Measurements from ENCODE around the gene NHERF1.
A peak's percentile ranks its signal among the peaks of the same experiment; 100 is the strongest.

The NHERF1 gene

DNA sequence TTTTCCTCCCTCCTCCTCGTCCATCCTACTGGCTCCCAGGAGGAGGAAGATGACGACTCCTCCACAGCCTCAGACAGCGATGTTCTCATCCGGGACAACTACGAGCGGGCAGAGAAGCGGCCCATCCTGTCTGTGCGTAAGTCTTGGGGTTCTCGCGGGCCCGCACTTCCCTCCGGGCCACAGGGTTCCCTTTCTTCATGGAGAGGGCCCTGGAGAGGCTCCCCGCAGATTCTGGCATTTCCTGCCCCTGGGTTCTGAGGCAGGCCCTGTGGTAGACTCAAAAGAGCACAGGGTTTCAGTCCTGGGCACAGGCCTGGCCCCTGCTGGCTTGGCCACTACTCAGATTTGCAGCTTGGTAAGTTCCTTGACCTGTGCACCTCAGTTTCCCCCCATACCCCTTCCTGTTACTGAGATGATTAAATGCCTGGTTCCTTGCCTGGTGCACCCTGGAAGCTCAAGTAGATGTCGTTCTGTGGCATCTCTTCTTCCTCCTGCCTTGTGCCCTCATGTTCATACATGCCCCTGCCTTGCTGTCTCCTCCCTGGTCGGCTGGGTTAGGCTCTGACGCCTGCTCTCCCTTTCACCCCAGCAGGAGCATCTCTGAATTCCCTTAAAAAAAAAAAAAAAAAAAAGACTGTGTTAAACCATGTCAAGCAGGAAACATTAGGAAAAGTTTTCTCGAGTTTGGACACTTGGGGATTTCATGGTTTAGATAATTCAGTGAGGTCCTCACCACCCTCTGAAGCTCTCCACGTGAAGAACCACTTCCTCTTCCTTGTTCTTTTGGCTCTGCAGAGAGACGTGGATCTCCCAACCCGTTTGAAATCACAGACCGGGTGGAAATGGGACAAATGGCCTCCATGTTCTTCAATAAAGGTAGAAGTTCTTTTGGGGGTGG lies 42.0 kb downstream of the NHERF1 start:
- DNase-seq, result no peak

DNA sequence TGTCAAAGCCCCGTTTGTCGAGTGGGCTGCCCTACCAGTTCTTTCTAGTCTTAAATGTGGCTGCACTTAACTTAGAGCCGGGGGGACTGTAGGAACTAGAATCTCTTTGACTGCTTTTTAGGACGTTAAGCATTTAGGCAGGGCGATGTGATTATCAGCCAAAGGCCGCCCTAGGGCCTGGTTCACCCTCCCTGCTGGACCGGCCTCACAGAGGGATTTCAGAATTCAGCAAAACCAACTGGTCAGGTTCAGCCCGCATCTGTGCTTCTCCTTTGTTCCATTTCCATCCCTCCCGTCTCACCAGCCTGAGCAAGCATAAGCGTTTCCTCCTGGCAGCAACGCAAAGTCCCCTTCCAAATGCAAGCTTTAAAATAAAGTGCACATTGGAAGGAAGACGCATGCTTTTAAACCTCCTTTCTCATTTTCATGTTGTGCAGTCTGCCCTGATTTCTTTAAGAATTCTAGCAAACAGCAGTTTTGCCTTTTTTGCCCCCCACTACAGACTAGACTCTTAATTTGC lies 44.2 kb downstream of the NHERF1 start:
- DNase-seq, result no peak

DNA sequence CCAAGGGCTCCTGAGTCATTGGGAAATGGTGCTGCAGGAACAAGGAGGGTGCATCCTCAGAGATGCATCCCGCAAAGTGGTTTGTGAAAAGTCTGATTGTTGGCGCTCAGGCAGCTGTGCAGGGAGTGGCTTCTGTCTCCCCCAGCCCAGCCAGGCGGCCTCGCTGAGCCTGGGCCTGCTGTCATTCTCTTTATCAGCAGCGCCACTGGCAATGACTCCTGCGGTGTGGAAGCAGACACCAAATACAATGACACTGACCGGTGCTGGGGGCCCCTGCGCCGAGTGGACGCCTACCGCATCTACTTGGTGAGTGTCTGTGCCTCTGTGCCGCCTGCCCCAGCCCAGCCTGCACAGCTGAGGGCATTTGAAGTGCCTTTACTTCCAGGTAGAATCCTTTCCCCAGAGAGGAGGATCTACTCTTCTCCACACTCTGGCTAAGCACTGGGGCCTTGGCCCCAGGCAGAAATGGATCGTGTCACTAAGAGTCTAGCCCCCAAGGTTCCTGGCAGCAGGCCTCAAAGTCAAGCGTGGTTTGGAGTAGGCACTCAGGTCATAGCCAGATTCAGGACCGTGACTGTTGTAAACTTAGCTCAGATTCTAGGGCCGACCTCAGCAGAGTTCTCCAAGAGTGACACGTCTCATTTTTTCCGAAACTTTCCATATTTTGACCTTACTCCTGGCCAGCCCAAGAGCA lies 47.0 kb downstream of the NHERF1 start:
- no peak for DNase-seq

DNA sequence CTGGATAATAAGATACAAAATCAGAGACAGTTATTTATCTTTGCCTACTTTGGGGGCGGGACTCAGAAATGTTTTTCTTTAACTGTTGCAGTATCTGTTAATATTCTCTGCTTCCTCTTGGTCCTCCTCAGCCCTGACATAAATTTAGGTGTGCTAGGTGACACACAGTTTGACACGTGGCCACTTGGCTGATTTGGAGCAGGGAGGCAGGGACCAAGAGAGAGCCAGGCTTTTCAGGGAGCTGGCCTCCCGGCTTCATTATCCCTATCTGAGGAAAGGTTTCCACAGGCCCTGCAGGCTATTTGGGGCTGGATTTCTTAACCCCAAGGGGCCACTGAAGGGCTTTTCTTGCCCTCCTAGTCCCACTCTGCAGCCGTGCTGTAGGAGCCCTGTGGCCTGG lies 47.8 kb downstream of the NHERF1 start:
- DNase-seq, result no peak

DNA sequence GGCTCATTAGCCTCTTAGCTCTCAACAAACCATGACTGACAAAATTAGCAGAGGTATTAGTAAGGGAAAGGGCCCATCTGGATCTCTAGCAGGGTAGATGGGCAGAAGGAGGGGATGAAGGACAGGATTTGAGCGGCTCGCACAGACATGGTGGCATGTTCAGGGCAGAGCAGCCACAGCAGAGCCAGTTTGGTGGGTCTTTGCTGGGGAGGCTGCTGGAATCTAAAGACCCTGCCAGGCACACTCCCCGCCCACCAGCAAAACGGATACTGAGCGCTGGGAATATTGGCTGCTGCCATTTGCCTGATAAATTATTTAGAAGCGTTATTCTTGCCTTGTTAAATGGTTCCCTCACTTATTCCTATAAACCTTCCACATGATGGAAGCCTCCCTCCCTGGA lies 48.4 kb downstream of the NHERF1 start:
- no peak for DNase-seq

DNA sequence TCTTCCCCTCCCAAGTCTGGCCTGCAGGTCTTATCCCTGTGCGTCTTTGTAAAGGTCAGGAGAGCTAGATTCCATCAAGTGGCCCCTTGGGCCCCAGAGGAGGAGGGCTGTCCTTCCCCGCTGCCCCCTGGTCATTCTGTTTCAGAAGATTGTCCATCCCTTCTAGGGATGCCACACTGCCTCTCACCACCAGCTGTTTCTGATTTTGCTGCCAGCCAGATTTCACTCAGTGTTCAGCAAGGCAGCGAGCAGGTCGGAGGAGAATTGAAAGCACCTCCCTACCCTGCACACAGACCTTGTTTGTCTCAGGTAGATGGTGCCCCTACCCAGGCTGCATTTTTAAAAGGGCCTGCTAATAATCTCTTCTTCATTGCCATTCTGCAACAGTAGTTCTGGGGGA lies 49.4 kb downstream of the NHERF1 start:
- DNase-seq, result no peak

DNA sequence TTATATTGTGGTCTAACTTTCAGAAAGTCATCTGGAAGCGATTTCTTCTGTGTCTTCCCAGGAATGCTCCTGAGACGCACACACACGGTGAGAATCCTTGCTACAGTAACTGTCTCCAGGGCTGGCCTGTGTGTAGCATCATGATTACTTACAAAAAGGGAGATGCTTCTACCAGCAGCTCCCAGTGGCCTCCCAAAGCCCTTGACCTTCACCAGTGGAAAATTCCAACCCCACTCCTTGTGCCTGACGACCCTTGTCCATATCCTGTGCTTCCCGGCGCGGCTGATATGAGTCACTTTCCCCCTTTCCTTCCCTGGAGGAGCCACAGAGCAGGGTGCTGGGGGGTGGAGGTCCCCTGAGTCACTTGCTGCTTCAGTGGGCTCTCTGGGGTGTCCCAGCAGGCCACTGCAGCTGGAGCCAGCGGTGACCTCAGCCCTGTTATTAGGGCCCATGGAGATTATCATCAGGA lies 49.8 kb downstream of the NHERF1 start:
- DNase-seq, result no peak

DNA sequence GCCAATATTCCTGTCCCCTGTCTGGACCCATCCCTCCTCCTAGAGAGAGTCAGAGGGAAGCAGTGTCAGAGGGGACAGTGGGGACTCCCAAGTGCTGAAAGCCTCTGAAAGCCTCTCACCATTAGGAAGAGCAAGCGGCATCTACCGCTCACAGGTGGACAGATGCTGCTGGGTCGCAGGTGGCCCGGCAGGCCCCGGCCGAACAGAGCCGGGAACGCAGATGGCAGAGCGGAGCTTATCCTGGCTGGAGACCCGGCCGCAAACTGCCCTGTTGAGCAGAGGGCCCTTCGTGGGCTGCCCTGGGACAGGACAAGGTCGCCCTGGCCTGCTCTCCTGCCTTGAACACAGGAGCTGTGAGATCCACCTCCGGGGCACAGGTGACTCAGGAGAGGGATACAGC lies 50.7 kb downstream of the NHERF1 start:
- DNase-seq, result no peak

DNA sequence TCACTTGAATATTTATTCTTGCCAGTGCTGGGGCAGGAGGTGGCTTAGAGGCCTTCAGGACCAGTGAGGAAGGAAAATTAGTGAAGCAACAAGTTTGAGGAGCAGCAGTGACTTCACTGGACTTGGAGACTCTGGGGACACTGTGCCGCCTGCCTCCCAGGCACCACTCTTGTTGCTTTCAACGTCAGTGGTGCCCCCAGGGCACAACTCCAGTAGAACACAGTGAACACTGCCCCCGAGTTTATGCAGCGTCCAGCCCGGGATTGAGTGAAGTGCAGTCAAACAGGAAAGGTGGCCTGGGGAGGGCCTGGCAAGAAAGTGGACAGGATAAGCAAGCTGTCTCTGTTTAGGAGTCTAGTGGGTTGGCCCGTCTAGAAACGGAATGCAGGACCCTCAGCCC lies 52.1 kb downstream of the NHERF1 start:
- no peak for DNase-seq

DNA sequence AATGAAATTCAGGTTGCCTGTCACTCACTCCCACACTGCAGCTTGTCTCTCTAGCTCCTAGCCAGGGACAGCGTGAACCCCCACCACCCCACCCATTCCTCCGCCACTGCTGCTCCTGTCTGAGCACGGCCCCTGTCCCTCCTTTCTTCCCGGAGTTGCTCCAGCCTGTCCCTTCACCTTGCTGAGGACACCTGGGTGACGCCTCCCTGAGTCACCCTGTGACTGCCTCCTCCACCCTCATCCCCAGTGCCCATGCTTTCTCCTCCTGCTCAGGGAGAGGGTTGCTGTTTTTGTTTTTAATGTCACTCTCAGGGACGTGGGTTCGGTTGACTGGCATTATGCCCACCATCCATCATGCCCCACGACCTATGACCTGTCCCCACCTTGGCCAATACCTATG lies 53.5 kb downstream of the NHERF1 start:
- no peak for DNase-seq

DNA sequence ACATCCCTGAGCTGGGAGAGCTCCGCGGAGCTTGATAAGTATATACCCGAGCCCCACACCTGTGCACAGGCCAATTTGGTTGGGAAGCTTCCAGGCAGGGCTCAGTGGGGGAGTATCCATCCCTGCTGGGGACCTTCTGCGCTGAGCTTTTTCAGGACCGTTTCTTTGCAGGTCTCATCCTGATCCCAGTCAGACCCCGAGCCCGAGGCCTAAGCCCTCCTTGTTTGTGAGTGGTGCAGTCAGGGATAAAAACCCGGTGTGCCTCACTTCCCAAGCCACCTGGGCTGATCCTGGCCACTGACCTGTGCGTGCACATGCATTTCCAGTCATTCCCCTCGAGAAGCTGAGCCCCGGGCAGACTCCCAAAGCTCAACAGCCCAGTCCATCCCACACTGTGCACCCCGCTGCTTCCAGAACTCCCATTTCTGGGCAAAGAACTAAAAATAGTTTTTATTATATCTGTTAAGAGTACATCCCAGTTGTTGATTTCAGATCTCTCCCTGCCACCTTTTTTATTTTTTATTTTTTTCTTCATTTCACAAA lies 55.0 kb downstream of the NHERF1 start:
- no peak for DNase-seq

DNA sequence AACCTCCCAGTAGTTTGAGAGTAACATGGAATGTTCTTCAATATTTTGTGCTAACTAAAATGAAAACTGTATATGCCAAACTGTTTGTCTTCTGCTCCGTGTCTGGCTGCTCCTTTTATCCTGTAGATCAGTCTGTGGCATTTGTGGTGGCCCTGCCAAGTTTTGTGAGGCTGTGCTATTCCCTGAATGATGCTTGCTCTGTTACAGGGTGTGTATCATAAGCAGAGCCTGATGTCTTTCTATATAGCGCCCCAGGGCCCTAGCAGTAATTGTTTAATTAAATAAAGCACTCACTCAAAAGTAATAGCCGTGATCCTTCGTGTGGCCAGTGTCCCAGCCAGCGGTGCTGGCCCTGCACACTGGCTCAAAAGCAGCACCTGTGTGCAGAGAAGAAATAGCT lies 55.5 kb downstream of the NHERF1 start:
- DNase-seq, result no peak

DNA sequence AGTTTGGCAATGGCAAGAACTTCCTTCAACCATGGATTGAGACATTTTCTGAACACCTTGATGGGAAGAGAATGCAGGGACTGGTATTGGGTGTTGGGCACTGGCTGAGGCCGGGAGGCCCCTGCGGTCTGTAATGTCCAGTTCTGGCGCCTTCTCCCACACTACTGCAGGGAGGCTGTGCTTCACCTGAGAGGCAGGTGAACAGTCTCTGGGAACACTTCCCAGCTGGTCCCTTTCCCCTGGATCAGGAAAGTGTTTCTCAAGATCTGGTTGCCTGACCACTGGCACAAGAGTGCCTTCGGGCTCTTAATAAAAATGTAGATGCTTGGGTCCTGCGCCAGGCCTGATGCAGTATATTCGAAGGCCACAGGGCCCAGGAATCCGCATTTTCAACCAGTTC lies 56.3 kb downstream of the NHERF1 start:
- DNase-seq, result no peak

DNA sequence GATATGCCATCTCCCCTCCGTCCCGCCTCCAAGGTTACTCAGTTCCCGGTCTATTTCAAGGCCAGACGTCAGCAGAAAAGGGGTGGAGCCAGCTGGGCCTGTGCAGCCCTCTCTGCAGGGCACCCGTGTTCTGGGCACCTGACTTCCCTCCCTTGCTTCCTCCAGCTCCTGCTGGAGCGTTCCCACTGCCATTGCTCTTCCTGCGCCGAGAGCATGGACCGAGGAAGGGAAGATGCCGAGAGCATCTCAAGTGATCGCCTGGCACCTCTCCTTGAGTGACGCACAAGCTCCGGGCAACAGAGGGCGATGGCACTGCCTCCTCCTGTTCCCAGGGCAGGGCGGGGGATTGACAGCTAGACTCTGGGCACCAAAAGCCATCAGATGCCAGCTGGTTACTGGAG lies 57.2 kb downstream of the NHERF1 start:
- no peak for DNase-seq

DNA sequence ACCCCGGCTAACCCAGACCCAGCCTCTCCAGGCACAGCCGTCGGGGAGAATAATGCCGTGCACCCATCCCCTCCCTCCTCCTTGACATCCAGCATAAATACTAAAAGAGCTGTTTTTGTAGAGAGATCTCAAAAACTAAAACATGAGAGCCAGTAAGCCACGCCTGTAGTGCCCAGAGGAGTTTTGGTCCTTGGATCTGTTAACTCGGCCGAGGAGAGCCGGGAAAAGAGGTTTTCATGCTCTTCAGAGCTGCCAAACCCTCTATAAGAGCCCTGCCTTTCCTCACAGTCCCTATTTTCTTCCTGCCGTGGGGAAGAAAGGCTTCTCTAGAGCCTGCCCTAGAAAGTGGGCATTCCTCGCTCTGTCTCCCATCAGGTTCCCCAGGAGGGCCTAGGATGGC lies 57.9 kb downstream of the NHERF1 start:
- DNase-seq, result no peak

DNA sequence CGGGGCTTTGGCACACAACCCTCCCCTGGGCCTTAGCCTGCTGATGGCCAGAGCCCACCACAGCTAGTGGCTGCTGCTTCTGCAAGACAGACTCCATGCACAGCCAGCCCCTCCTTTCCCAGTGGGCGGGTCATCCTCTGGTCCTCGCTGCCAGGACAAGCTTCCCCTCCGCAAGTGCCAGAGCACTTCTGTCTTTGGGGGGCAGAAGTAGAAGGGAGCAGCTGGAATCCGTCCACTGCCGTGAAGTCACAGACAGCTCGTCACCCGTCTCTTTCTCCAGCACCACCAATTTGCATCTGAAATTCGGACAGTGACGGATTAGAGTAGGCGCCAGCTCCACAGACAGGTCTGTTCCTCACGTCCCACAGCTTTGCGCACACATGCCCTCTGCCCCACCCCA lies 59.0 kb downstream of the NHERF1 start:
- DNase-seq, result no peak

DNA sequence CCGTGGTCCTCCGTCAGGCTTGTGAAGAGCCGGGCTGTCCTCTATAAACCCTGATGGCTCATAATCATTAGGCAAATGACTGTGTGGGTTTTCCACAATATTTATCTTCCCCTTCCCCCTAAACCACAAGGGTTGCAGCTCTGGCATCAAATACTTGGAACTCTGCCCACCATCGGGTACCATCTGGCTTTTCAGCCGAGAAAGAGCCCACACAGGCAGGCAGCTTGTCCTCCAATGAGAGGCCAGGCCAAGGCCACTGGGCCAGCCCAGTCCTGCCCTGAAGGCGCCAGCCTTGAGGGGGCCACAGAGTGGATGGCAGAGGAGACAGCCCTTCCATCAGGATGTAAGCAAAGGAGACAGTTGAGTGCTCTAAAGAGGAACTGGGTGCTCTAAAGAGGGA lies 59.5 kb downstream of the NHERF1 start:
- peak; percentile 67 for DNase-seq

DNA sequence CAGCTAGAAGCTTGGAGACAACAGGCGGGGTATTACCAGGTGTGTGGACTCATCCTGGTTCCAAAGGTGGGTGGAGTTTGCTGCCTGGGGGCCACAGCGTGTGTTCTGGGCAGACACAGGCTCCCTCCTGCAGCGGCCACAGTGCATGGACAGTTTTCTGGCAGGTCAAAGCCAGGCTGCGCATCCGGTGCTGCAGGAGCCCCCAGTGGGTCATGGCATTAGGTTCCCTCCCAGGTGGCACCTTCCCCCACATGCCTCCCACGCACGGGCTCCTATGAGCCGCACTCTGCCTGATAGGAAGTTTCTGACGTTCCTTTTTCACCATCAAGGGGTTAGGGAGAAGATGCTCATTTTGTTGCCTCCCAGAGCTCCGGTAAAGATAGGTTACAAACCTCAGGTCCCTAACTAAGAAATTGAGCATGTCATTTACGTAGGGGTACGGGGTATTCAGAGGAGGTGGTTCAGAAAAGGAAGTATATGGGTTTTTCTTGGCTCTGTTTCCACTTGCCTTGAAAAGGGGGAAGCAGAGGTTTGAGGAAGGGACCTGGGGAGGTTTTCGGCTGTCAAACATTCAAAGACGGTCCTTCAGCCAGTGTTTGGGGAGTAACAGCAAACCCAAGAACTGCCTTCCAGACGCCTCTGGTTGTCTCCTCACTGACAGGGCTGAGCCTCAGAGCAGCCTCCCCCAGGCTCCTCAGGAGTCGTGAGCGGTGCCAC lies 60.4 kb downstream of the NHERF1 start:
- no peak for DNase-seq

DNA sequence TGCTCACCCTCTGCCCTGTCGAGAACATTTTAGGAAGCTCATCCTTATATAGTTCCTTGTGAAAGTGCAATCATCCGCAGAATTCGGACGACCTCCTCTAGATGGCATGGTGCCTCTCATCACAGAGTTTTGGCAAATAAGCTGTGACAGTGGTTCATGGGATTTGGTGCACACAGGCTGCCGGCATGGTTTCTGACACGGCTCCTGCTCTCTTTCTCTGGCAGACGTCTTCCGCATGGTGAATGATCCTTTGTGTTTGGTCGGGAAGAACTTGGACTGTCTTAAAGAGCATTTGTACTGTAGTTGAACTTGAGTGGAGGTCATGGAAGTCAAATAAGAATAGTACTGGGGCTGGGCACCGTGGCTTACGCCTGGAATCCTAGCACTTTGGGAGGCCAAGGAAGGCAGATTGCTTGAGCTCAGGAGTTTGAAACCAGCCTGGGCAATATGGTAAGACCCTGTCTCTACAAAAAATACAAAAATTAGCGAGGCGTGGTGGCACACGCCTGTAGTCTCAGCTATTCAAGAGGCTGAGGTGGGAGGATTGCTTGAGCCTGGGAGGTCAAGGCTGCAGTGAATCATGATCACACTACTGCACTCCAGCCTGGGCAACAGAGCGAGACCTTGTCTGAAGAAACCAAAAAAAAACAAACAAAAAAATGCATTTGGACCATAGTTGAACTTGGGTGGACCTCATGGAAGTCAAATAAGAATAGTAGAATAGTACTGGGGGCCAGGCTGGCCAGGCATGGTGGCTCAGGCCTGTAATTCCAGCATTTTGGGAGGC lies 62.5 kb downstream of the NHERF1 start:
- no peak for DNase-seq

DNA sequence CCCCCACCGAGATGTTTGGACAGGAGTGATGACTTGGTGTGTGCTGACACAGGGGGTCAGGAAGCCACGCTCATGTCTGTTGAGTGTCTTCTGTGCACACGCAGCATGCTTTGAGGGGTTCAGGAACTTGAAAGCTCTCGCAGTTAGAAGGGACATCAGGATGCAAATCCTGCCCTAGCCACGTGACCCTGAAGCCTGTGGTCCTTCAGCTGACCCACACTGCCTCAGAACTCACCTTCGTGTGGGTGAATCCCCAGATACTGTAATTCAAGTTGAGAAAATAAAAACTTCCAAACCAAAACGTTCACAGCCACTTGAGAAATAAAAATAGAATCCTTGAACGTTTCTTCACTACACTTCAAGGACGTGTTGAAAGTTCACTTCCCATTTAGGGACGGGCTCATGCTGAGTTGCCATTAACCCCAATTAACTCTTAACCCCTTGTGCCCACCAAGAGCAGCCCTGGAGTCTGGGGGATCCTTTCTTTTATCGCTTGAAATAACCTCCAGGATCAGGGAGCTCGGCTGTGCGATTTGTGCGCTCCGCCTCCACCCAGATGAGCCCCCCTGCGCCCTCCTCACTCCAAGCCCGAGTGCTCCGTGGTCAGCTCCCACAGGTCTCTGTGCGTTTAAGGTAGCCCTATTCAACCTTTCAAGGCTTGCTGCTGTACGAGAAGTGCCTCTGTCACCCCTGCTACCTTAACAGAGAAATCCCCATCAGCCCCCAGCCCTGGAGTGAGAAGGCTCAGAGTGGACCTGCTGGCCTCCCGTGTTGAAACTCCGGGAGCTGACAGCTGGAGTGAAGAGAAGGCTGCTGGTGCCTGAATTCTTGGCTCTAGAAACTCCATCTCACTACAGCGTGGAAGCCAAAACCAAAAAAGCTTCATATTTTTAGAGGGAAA lies 63.9 kb downstream of the NHERF1 start:
- no peak for DNase-seq

DNA sequence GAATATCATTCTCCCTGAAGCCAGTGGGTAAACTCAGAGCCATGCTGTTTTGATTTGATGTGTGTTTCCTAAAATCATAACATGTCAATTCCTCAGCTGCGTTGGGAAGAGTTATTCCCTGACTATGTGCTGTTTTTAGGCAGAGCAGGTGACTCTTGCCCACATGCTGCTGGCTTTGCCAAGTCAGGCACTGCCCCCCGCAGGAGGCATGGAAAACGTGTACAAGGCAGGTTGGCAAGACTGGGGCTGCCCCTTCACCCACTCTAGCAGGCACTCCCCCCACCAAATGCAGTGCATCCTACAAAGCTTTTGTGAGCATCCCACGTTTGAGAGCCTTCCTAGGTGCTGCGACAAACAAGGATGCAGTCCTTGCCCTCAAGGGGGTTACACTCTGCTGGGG lies 66.0 kb downstream of the NHERF1 start:
- no peak for DNase-seq

Data from NCI-H2107 (cell line).